Measurements from ENCODE around the gene PCDHGA8. TPM values are rescaled to one million over a fixed set of nuclear protein-coding genes. Genes with fewer than 3 reads are reported as not detected.
"Not testable (repeated sequence)": the region's sequence is repeated elsewhere in the genome, so short reads cannot be mapped to it uniquely, and the experiment has no call there.

The PCDHGA8 gene
- total RNA-seq, 1 experiment from 2014 or later: 0.39 TPM

DNA sequence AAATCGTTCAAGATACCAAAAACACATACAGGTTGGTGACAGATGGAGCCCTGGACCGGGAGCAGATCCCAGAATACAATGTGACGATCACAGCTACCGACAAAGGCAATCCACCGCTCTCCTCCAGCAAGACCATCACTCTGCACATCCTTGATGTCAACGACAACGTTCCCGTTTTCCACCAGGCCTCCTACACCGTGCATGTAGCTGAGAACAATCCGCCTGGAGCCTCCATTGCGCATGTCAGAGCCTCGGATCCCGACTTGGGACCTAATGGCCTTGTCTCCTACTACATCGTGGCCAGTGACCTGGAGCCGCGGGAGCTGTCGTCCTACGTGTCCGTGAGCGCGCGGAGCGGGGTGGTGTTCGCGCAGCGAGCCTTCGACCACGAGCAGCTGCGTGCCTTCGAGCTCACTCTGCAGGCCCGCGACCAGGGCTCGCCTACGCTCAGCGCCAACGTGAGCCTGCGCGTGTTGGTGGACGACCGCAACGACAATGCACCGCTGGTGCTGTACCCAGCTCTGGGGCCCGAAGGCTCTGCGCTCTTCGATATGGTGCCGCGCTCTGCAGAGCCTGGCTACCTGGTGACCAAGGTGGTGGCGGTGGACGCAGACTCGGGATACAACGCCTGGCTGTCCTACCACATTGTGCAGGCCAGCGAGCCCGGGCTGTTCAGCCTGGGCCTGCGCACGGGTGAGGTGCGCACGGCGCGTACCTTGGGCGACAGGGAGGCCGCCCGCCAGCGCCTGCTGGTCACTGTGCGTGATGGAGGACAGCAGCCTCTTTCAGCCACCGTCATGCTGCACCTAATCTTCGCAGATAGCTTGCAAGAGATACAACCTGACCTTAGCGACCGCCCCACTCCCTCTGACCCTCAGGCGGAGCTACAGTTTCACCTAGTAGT is 20.6 kb upstream of the PCDHGA8 start:
- no peak for DNase-seq (ENCODE audit: low spot score)

DNA sequence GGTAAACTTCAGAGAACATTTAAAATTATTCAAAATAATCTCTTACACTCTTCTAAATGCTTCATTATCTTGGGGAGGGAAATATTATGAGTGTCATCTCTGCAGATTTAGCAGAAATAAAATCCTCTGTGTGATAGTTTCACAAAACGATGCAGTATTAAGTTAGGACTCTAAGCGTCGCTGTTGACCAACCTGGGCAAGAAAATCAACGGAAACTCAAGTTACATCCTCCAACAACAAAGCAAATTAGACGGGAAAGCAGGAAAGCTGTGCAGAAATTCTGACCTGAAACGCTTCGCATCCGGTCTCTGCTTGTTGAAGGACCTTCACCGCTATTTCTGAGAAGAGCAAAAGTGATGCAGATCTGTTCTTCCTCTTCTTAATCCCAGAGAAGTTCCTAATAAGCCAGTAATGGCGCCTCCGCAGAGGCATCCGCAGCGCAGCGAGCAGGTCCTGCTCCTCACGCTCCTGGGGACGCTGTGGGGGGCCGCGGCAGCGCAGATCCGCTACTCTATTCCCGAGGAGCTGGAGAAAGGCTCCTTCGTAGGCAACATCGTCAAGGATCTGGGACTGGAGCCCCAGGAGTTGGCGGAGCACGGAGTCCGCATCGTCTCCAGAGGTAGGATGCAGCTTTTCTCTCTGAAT is 18.6 kb upstream of the PCDHGA8 start, which contains the start of gene PCDHGA6:
Gene PCDHGA6 (plus strand): TSS at position 219 of the 645 bp plus-strand sequence. CDS start 193 bp downstream, at position 412.
- DNase-seq (ENCODE audit: low spot score): no peak

DNA sequence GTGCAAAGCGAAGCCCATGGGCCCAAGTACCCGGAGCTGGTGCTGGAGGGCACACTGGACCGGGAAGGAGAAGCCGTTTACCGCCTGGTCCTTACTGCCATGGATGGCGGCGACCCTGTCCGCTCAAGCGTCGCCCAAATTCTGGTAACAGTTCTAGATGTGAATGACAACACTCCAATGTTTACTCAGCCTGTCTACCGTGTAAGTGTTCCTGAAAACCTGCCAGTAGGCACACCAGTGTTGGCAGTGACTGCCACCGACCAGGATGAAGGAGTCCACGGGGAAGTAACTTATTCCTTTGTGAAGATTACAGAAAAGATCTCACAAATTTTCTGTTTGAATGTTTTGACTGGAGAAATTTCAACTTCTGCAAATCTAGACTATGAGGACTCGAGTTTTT is 17.8 kb upstream of the PCDHGA8 start:
- DNase-seq (ENCODE audit: low spot score): no peak

- not testable (repeated sequence) for DNase-seq (ENCODE audit: low spot score)
Measured at GRCh38 chr5:141375444-141376155, 16.8 kb upstream of the PCDHGA8 start.

DNA sequence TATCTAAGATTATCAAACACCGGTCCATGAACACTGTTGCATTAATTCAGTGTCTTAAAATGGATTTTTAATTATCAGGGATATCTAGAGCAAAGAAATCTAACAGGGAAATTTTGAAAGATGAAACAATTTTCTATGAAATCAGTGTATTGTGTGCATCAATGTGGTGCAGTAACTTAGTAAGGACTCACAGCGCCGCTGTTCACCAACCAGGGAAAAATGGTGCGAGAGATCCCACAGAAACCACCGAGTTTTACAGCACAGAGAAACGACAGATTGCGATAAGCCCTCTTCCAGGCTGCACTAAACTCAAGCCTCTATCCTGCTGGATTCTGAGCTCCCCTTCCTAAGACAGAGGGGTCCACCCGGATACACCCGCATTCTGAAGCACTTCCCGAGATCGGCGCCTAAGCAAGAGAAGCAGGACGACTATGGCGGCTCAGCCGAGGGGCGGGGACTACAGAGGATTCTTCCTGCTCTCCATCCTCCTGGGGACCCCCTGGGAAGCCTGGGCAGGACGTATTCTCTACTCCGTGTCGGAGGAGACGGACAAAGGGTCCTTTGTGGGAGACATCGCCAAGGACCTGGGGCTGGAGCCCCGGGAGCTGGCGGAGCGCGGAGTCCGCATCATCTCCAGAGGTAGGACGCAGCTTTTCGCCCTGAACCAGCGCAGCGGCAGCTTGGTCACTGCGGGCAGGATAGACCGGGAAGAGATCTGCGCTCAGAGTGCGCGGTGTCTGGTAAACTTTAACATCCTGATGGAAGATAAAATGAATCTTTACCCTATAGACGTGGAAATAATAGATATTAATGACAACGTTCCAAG is 9.8 kb upstream of the PCDHGA8 start, which contains the start of gene PCDHGA7:
Gene PCDHGA7 (plus strand): TSS at position 274 of the 826 bp plus-strand sequence. CDS start 158 bp downstream, at position 432.
- no peak for DNase-seq (ENCODE audit: low spot score)

DNA sequence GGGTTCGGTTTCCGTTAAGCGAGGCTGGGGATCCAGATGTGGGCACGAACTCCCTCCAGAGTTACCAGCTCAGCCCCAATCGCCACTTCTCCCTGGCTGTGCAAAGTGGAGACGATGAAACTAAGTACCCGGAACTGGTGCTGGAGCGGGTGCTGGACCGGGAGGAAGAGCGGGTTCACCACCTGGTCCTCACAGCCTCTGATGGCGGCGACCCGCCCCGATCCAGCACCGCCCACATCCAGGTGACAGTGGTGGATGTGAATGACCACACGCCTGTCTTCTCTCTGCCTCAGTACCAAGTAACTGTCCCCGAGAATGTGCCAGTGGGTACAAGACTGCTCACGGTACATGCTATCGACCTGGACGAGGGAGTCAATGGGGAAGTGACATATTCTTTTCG is 9.1 kb upstream of the PCDHGA8 start:
- DNase-seq (ENCODE audit: low spot score): no peak

- no peak for DNase-seq (ENCODE audit: low spot score)
Measured at GRCh38 chr5:141384471-141385267, 7.8 kb upstream of the PCDHGA8 start.

- not testable (repeated sequence) for DNase-seq (ENCODE audit: low spot score)
Measured at GRCh38 chr5:141387557-141388311, 4.7 kb upstream of the PCDHGA8 start, which contains the start of gene PCDHGB4. Gene PCDHGB4 (plus strand): TSS chr5:141387698. CDS start chr5:141387885, 187 bp downstream.

- no peak for DNase-seq (ENCODE audit: low spot score)
Measured at GRCh38 chr5:141388661-141389060, 3.8 kb upstream of the PCDHGA8 start.

GRCh38 chr5:141389153-141390042 is 3.0 kb upstream of the PCDHGA8 start:
- DNase-seq (ENCODE audit: low spot score): no peak

- DNase-seq (ENCODE audit: low spot score): no peak
Measured at GRCh38 chr5:141393267-141393666, 834 bp downstream of the PCDHGA8 start.

DNA sequence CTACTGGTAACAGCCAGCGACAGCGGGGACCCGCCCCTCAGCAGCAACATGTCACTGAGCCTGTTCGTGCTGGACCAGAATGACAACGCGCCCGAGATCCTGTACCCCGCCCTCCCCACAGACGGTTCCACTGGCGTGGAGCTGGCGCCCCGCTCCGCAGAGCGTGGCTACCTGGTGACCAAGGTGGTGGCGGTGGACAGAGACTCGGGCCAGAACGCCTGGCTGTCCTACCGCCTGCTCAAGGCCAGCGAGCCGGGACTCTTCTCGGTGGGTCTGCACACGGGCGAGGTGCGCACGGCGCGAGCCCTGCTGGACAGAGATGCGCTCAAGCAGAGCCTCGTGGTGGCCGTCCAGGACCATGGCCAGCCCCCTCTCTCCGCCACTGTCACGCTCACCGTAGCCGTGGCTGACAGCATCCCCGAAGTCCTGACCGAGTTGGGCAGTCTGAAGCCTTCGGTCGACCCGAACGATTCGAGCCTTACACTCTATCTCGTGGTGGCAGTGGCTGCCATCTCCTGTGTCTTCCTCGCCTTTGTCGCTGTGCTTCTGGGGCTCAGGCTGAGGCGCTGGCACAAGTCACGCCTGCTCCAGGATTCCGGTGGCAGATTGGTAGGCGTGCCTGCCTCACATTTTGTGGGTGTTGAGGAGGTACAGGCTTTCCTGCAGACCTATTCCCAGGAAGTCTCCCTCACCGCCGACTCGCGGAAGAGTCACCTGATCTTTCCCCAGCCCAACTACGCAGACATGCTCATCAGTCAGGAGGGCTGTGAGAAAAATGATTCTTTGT is 2.2 kb downstream of the PCDHGA8 start:
- not testable (repeated sequence) for DNase-seq (ENCODE audit: low spot score)

DNA sequence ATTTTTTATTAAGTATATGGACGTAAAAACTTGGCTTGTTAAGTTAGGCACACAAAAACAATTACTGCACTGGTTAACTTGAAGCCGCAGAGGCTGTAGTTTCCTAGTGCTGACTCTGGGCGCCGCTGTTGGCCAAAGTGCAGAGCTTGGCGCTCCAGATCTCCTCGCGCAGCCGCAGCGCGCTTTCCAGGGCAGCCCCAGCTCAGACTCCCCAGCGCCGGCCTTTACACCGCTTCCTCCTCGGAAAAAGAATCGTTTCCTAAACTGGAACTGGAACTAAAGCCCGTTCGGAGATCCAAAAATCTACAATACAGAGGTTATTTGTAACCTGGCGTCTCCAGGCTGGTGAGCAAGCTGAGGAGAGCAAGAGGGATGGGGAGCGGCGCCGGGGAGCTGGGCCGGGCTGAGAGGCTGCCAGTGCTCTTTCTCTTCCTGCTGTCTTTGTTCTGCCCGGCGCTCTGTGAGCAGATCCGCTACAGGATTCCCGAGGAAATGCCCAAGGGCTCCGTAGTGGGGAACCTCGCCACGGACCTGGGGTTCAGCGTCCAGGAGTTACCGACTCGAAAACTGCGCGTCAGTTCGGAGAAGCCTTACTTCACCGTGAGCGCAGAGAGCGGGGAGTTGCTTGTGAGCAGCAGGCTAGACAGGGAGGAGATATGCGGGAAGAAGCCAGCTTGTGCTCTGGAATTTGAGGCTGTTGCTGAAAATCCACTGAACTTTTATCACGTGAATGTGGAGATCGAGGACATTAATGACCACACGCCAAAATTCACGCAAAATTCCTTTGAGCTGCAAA is 5.5 kb downstream of the PCDHGA8 start, which contains the start of gene PCDHGB5:
Gene PCDHGB5 (plus strand): TSS at position 192 of the 796 bp plus-strand sequence. CDS start 181 bp downstream, at position 373.
- DNase-seq (ENCODE audit: low spot score): not testable (repeated sequence)

DNA sequence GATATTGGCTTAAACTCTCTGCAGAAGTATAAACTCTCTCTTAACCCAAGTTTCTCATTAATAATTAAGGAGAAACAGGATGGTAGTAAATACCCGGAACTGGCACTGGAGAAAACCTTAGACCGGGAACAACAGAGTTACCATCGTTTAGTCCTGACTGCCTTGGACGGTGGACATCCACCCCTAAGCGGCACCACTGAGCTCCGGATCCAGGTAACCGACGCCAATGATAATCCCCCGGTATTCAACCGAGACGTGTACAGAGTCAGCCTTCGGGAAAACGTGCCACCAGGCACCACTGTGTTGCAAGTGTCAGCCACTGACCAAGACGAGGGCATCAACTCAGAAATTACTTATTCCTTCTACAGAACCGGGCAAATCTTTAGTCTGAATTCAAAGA is 6.2 kb downstream of the PCDHGA8 start:
- DNase-seq (ENCODE audit: low spot score): no peak

DNA sequence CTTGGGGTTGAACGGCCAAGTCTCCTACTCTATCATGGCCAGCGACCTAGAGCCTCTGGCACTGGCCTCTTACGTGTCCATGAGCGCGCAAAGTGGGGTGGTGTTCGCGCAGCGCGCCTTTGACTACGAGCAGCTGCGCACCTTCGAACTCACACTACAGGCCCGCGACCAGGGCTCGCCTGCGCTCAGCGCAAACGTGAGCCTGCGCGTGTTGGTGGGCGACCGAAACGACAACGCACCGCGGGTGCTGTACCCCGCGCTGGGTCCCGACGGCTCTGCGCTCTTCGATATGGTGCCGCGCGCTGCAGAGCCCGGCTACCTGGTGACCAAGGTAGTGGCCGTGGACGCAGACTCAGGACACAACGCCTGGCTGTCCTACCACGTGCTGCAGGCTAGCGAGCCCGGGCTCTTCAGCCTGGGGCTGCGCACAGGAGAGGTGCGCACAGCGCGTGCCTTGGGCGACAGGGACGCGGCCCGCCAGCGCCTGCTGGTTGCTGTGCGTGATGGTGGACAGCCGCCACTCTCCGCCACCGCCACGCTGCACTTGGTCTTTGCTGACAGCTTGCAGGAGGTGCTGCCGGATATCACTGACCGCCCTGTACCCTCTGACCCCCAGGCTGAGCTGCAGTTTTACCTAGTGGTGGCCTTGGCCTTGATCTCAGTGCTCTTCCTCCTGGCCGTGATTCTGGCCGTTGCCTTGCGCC is 7.3 kb downstream of the PCDHGA8 start:
- no peak for DNase-seq (ENCODE audit: low spot score)

Data from H4 (cell line).